ENCODE measurements around the gene OPCML. TPM values are rescaled to one million over a fixed set of nuclear protein-coding genes. Genes with fewer than 3 reads are reported as not detected.

The OPCML gene
- total RNA-seq, 1 experiment from 2014 or later, result not detected

GRCh38 chr11:133408936-133409335, 123.4 kb downstream of the OPCML start:
- Histone ChIP-seq H4K20me1 (ENCODE audit: low read length) (no peaks in the 10 kb centered on the region), H3K4me1 (ENCODE audit: insufficient read depth, low read length) (no peaks in the 10 kb centered on the region), H3K4me3 (ENCODE audit: low read length) (no peak overlapping the region), H3K9me2 (replicated peaks; ENCODE audit: low read length) (no peaks in the 10 kb centered on the region), H3K9ac (ENCODE audit: low read length) (no peak overlapping the region), H3K36me3 (ENCODE audit: low read depth, low read length) (no peaks in the 10 kb centered on the region), H3K27ac (ENCODE audit: low read length) (no peak overlapping the region), H3K4me2 (ENCODE audit: low read length) (no peak overlapping the region), H2AFZ (ENCODE audit: low read length) (no peak overlapping the region), H3K9me3 (ENCODE audit: low read length) (peaks cover 41% of the 10 kb centered on the region), H3K79me2 (ENCODE audit: low read length) (no peaks in the 10 kb centered on the region), H3F3A (ENCODE audit: low read length, unreplicated experiment) (no peaks in the 10 kb centered on the region), H3K27me3 (ENCODE audit: low read length) (no peaks in the 10 kb centered on the region)
- ATAC-seq (no peak), DNase-seq (no peak)
- ChIA-PET POLR2A (ENCODE audit: unreplicated experiment) (no interaction called here), CTCF (no interaction called here)
- no peak for TF ChIP-seq EZH2 (IDR thresholded peaks at IDR 0.05; ENCODE audit: low read length, unreplicated experiment)
- TF ChIP-seq EZH2phosphoT487 (IDR thresholded peaks at IDR 0.05; ENCODE audit: borderline replicate concordance, low read length), result no peak
- TF ChIP-seq CTCF (conservative IDR thresholded peaks at IDR 0.05; ENCODE audit: low read depth, low read length), result no peak
- intact Hi-C loops (cut with micrococcal nuclease), result no loop called here
- BruUV-seq (replicated peaks), result no TSS peak

GRCh38 chr11:133408402-133408801, 123.9 kb downstream of the OPCML start:
- DNase-seq (no peak), ATAC-seq (no peak)
- Histone ChIP-seq H3K9ac (ENCODE audit: low read length) (no peak overlapping the region), H3K27me3 (ENCODE audit: low read length) (no peaks in the 10 kb centered on the region), H3K4me2 (ENCODE audit: low read length) (no peak overlapping the region), H4K20me1 (ENCODE audit: low read length) (no peaks in the 10 kb centered on the region), H3K4me1 (ENCODE audit: insufficient read depth, low read length) (no peaks in the 10 kb centered on the region), H3K9me2 (replicated peaks; ENCODE audit: low read length) (no peaks in the 10 kb centered on the region), H3K79me2 (ENCODE audit: low read length) (no peaks in the 10 kb centered on the region), H2AFZ (ENCODE audit: low read length) (no peak overlapping the region), H3K9me3 (ENCODE audit: low read length) (peaks cover 40% of the 10 kb centered on the region), H3K27ac (ENCODE audit: low read length) (no peak overlapping the region), H3F3A (ENCODE audit: low read length, unreplicated experiment) (no peaks in the 10 kb centered on the region), H3K36me3 (ENCODE audit: low read depth, low read length) (no peaks in the 10 kb centered on the region), H3K4me3 (ENCODE audit: low read length) (no peak overlapping the region)
- no peak for TF ChIP-seq EZH2 (IDR thresholded peaks at IDR 0.05; ENCODE audit: low read length, unreplicated experiment)
- no peak for TF ChIP-seq EZH2phosphoT487 (IDR thresholded peaks at IDR 0.05; ENCODE audit: borderline replicate concordance, low read length)
- no peak for TF ChIP-seq CTCF (conservative IDR thresholded peaks at IDR 0.05; ENCODE audit: low read depth, low read length)
- ChIA-PET CTCF (no interaction called here), POLR2A (ENCODE audit: unreplicated experiment) (no interaction called here)
- intact Hi-C loops (cut with micrococcal nuclease), result no loop called here
- no TSS peak for BruUV-seq (replicated peaks)

- Histone ChIP-seq H3K9me2 (replicated peaks; ENCODE audit: low read length) (no peaks in the 10 kb centered on the region), H3K79me2 (ENCODE audit: low read length) (no peaks in the 10 kb centered on the region), H3K27me3 (ENCODE audit: low read length) (no peaks in the 10 kb centered on the region), H3K9ac (ENCODE audit: low read length) (no peak overlapping the region), H3K4me2 (ENCODE audit: low read length) (no peak overlapping the region), H3K27ac (ENCODE audit: low read length) (no peak overlapping the region), H2AFZ (ENCODE audit: low read length) (no peak overlapping the region), H3K36me3 (ENCODE audit: low read depth, low read length) (no peaks in the 10 kb centered on the region), H4K20me1 (ENCODE audit: low read length) (no peaks in the 10 kb centered on the region), H3F3A (ENCODE audit: low read length, unreplicated experiment) (no peaks in the 10 kb centered on the region), H3K4me3 (ENCODE audit: low read length) (no peak overlapping the region), H3K9me3 (ENCODE audit: low read length) (peaks cover 43% of the 10 kb centered on the region), H3K4me1 (ENCODE audit: insufficient read depth, low read length) (no peaks in the 10 kb centered on the region)
- intact Hi-C loops (cut with micrococcal nuclease), result no loop called here
- TF ChIP-seq EZH2phosphoT487 (IDR thresholded peaks at IDR 0.05; ENCODE audit: borderline replicate concordance, low read length) (no peak), CTCF (conservative IDR thresholded peaks at IDR 0.05; ENCODE audit: low read depth, low read length) (no peak), EZH2 (IDR thresholded peaks at IDR 0.05; ENCODE audit: low read length, unreplicated experiment) (no peak)
- ChIA-PET CTCF (no interaction called here), POLR2A (ENCODE audit: unreplicated experiment) (no interaction called here)
- no peak for ATAC-seq
- BruUV-seq (replicated peaks), result no TSS peak
- no peak for DNase-seq
Observed at GRCh38 chr11:133406489-133406888, 125.8 kb downstream of the OPCML start.

All from PC-3 (cell line).